ES-I3 (cell line): Measurements from ENCODE around the gene PDE6B.
"Not testable (repeated sequence)": the region's sequence is repeated elsewhere in the genome, so short reads cannot be mapped to it uniquely, and the experiment has no call there.

ENCODE experiments used
- H3K36me3 ChIP-seq: 2 replicates; pipeline ENCODE4 v1.6.1; 2013; ENCODE audit warnings: mild to moderate bottlenecking, low read length, control low read depth, moderate library complexity; ENCODE audit not compliant: insufficient read depth
- H3K4me1 ChIP-seq: 2 replicates; pipeline ENCODE4 v1.6.1; 2013; ENCODE audit warnings: mild to moderate bottlenecking, control low read depth, low read length; ENCODE audit not compliant: insufficient read depth
- H3K9ac ChIP-seq: 2 replicates; pipeline ENCODE4 v1.6.1; 2013; ENCODE audit warnings: low read depth, mild to moderate bottlenecking, low read length, moderate library complexity
- H3K9me3 ChIP-seq: 2 replicates; pipeline ENCODE4 v1.6.1; 2013; ENCODE audit warnings: mild to moderate bottlenecking, low read length, moderate library complexity; ENCODE audit not compliant: control insufficient read depth, insufficient read depth

PDE6B gene

GRCh38 chr4:589219-589963 is 36.0 kb upstream of the PDE6B start:
- Histone ChIP-seq H3K36me3 (no peaks in the 10 kb centered on the region), H3K9me3 (no peaks in the 10 kb centered on the region), H3K4me1 (no peaks in the 10 kb centered on the region), H3K9ac (no peak overlapping the region)

GRCh38 chr4:590313-590841 is 35.0 kb upstream of the PDE6B start:
- no peak overlapping the region for H3K9ac ChIP-seq
- H3K36me3 ChIP-seq = no peaks in the 10 kb centered on the region
- H3K4me1 ChIP-seq = no peaks in the 10 kb centered on the region
- H3K9me3 ChIP-seq = no peaks in the 10 kb centered on the region

GRCh38 chr4:592178-592577 is 33.2 kb upstream of the PDE6B start:
- not testable (repeated sequence) for H3K36me3 ChIP-seq, H3K4me1 ChIP-seq, H3K9ac ChIP-seq, H3K9me3 ChIP-seq

- no peaks in the 10 kb centered on the region for H3K36me3 ChIP-seq
- no peaks in the 10 kb centered on the region for H3K4me1 ChIP-seq
- H3K9me3 ChIP-seq = no peaks in the 10 kb centered on the region
- no peak overlapping the region for H3K9ac ChIP-seq
Observed at GRCh38 chr4:592825-593520, 32.4 kb upstream of the PDE6B start.

GRCh38 chr4:598925-599324 is 26.4 kb upstream of the PDE6B start:
- Histone ChIP-seq H3K36me3 (no peaks in the 10 kb centered on the region), H3K4me1 (peaks cover 5% of the 10 kb centered on the region; the same call in 1 of the 2 replicates), H3K9ac (no peak overlapping the region), H3K9me3 (no peaks in the 10 kb centered on the region)

GRCh38 chr4:600166-600565 is 25.2 kb upstream of the PDE6B start:
- H3K9ac ChIP-seq = no peak overlapping the region
- H3K9me3 ChIP-seq = no peaks in the 10 kb centered on the region
- H3K4me1 ChIP-seq = peaks cover 5% of the 10 kb centered on the region; the same call in 1 of the 2 replicates
- H3K36me3 ChIP-seq = no peaks in the 10 kb centered on the region

- no peak overlapping the region for H3K9ac ChIP-seq
- H3K36me3 ChIP-seq = no peaks in the 10 kb centered on the region
- peaks cover 5% of the 10 kb centered on the region; the same call in 1 of the 2 replicates for H3K4me1 ChIP-seq
- no peaks in the 10 kb centered on the region for H3K9me3 ChIP-seq
Observed at GRCh38 chr4:600850-601515, 24.4 kb upstream of the PDE6B start.

GRCh38 chr4:601612-602558 is 23.5 kb upstream of the PDE6B start:
- H3K9me3 ChIP-seq = no peaks in the 10 kb centered on the region
- no peaks in the 10 kb centered on the region for H3K36me3 ChIP-seq
- H3K9ac ChIP-seq = no peak overlapping the region
- H3K4me1 ChIP-seq = peaks cover 5% of the 10 kb centered on the region; the same call in 1 of the 2 replicates

- Histone ChIP-seq H3K4me1 (peaks cover 5% of the 10 kb centered on the region; the same call in 1 of the 2 replicates), H3K9ac (no peak overlapping the region), H3K36me3 (no peaks in the 10 kb centered on the region), H3K9me3 (no peaks in the 10 kb centered on the region)
Observed at GRCh38 chr4:602559-602942, 22.8 kb upstream of the PDE6B start.

- Histone ChIP-seq H3K4me1 (peaks cover 5% of the 10 kb centered on the region; the same call in 1 of the 2 replicates), H3K9ac (no peak overlapping the region), H3K36me3 (no peaks in the 10 kb centered on the region), H3K9me3 (no peaks in the 10 kb centered on the region)
Observed at GRCh38 chr4:604131-604530, 21.2 kb upstream of the PDE6B start.

- peaks cover 2% of the 10 kb centered on the region; the same call in 1 of the 2 replicates for H3K4me1 ChIP-seq
- no peaks in the 10 kb centered on the region for H3K36me3 ChIP-seq
- H3K9me3 ChIP-seq = no peaks in the 10 kb centered on the region
Observed at GRCh38 chr4:605702-606425, 19.5 kb upstream of the PDE6B start.

GRCh38 chr4:608236-608635 is 17.1 kb upstream of the PDE6B start:
- Histone ChIP-seq H3K36me3 (no peaks in the 10 kb centered on the region), H3K9ac (no peak overlapping the region), H3K9me3 (no peaks in the 10 kb centered on the region), H3K4me1 (no peaks in the 10 kb centered on the region; the same call in 1 of the 2 replicates)

More at GRCh38 chr4:605702-606425, 19.5 kb upstream of the PDE6B start:
- H3K9ac ChIP-seq = no peak overlapping the region

GRCh38 chr4:609400-610050 is 15.8 kb upstream of the PDE6B start:
- H3K4me1 ChIP-seq = no peaks in the 10 kb centered on the region; the same call in 1 of the 2 replicates
- no peaks in the 10 kb centered on the region for H3K9me3 ChIP-seq
- H3K36me3 ChIP-seq = no peaks in the 10 kb centered on the region
- H3K9ac ChIP-seq = no peak overlapping the region
